ENCODE data around the gene CPNE2.

CPNE2 gene

GRCh38 chr16:57091975-57092785 is at the start of gene CPNE2:
CPNE2 (plus strand) TSS chr16:57092583; CDS start chr16:57110743, 18,160 bp downstream.
- Histone ChIP-seq H3K27ac (ENCODE audit: poor library complexity, severe bottlenecking) (peak within 1 kb of the TSS; percentile 59), H3K4me3 (ENCODE audit: severe bottlenecking) (peak within 1 kb of the TSS; percentile 90), H3K36me3 (ENCODE audit: low read depth) (no peaks in the 10 kb centered on the region), H3K27me3 (ENCODE audit: insufficient read depth, poor library complexity, severe bottlenecking) (no peaks in the 10 kb centered on the region), H3K4me1 (ENCODE audit: insufficient read depth, poor library complexity, severe bottlenecking) (no peaks in the 10 kb centered on the region), H3K9me3 (ENCODE audit: severe bottlenecking) (no peaks in the 10 kb centered on the region)
- TF ChIP-seq CTCF (IDR thresholded peaks at IDR 0.05; ENCODE audit: poor library complexity, severe bottlenecking), result no peak
- DNase-seq (ENCODE audit: low spot score) (no peak), ATAC-seq (ENCODE audit: low read depth) (peak; percentile 58)

GRCh38 chr16:57043248-57043647 is 49.1 kb upstream of the CPNE2 start:
- no peak for ATAC-seq (ENCODE audit: low read depth)
- Histone ChIP-seq H3K4me1 (ENCODE audit: insufficient read depth, poor library complexity, severe bottlenecking) (peaks cover 13% of the 10 kb centered on the region), H3K27me3 (ENCODE audit: insufficient read depth, poor library complexity, severe bottlenecking) (no peaks in the 10 kb centered on the region), H3K4me3 (ENCODE audit: severe bottlenecking) (no peak overlapping the region), H3K36me3 (ENCODE audit: low read depth) (no peaks in the 10 kb centered on the region), H3K27ac (ENCODE audit: poor library complexity, severe bottlenecking) (no peak overlapping the region), H3K9me3 (ENCODE audit: severe bottlenecking) (peaks cover 4% of the 10 kb centered on the region)
- no peak for TF ChIP-seq CTCF (IDR thresholded peaks at IDR 0.05; ENCODE audit: poor library complexity, severe bottlenecking)
- no peak for DNase-seq (ENCODE audit: low spot score)

GRCh38 chr16:57044931-57045693 is 47.3 kb upstream of the CPNE2 start:
- Histone ChIP-seq H3K27me3 (ENCODE audit: insufficient read depth, poor library complexity, severe bottlenecking) (no peaks in the 10 kb centered on the region), H3K9me3 (ENCODE audit: severe bottlenecking) (peaks cover 4% of the 10 kb centered on the region), H3K36me3 (ENCODE audit: low read depth) (no peaks in the 10 kb centered on the region), H3K27ac (ENCODE audit: poor library complexity, severe bottlenecking) (no peak overlapping the region), H3K4me1 (ENCODE audit: insufficient read depth, poor library complexity, severe bottlenecking) (peaks cover 13% of the 10 kb centered on the region), H3K4me3 (ENCODE audit: severe bottlenecking) (no peak overlapping the region)
- TF ChIP-seq CTCF (IDR thresholded peaks at IDR 0.05; ENCODE audit: poor library complexity, severe bottlenecking), result no peak
- ATAC-seq (ENCODE audit: low read depth) (no peak), DNase-seq (ENCODE audit: low spot score) (no peak)

GRCh38 chr16:57045694-57046381 is 46.5 kb upstream of the CPNE2 start:
- Histone ChIP-seq H3K9me3 (ENCODE audit: severe bottlenecking) (peaks cover 4% of the 10 kb centered on the region), H3K4me1 (ENCODE audit: insufficient read depth, poor library complexity, severe bottlenecking) (peaks cover 13% of the 10 kb centered on the region), H3K27ac (ENCODE audit: poor library complexity, severe bottlenecking) (no peak overlapping the region), H3K27me3 (ENCODE audit: insufficient read depth, poor library complexity, severe bottlenecking) (no peaks in the 10 kb centered on the region), H3K36me3 (ENCODE audit: low read depth) (no peaks in the 10 kb centered on the region), H3K4me3 (ENCODE audit: severe bottlenecking) (no peak overlapping the region)
- TF ChIP-seq CTCF (IDR thresholded peaks at IDR 0.05; ENCODE audit: poor library complexity, severe bottlenecking), result peak; percentile 83
- peak; percentile 70 for ATAC-seq (ENCODE audit: low read depth)
- no peak for DNase-seq (ENCODE audit: low spot score)
